Gastrocnemius medialis (tissue), 4 donors: Measurements from ENCODE around the gene ZMAT3. TPM values are rescaled to one million over a fixed set of nuclear protein-coding genes. Genes with fewer than 3 reads are reported as not detected.
A peak's percentile ranks its signal among the peaks of the same experiment; 100 is the strongest.

Experiments used
- ATAC-seq, 2 donors: fragments of 150-250 bp; one replicate each; pipeline ENCODE4 v1.9.1; 2016
- DNase-seq, 2 donors: peaks; one replicate each; pipeline ENCODE4 v3.0.0-alpha.2; 2019
- H3K27ac ChIP-seq, 4 donors: fragments of 200-600 bp; sonication (generic); 1 replicate in 1 of 4; 2 replicates in 3 of 4; pipeline ENCODE4 v1.5.1; 2016 to 2018; ENCODE audit warnings: mild to moderate bottlenecking in 2 of 4, moderate library complexity in 1 of 4
- H3K27me3 ChIP-seq, 3 donors: fragments of 200-600 bp; sonication (generic) in 2 of 3; 1 replicate in 1 of 3; 2 replicates in 2 of 3; pipeline versions ENCODE4 v1.5.1 to v1.6.0; 2016 to 2019; ENCODE audit warnings: mild to moderate bottlenecking in 1 of 3, moderate library complexity in 1 of 3
- H3K36me3 ChIP-seq, 2 donors: fragments of 200-600 bp; sonication (generic) in 1 of 2; one replicate each; pipeline ENCODE4 v1.5.1; 2017 to 2018
- H3K4me1 ChIP-seq, 2 donors: fragments of 200-600 bp; sonication (generic) in 1 of 2; one replicate each; pipeline ENCODE4 v1.5.1; 2016 to 2017; ENCODE audit warnings: mild to moderate bottlenecking in 2 of 2
- H3K4me3 ChIP-seq, 4 donors: fragments of 200-600 bp; sonication (generic) in 3 of 4; 1 replicate in 1 of 4; 2 replicates in 3 of 4; pipeline ENCODE4 v1.5.1; 2016 to 2019; ENCODE audit warnings: mild to moderate bottlenecking in 2 of 4
- H3K9me3 ChIP-seq, 3 donors: fragments of 200-600 bp; sonication (generic) in 2 of 3; 1 replicate in 1 of 3; 2 replicates in 2 of 3; pipeline ENCODE4 v1.5.1; 2016 to 2019
- CTCF ChIP-seq, 5 experiments: fragments of 450-650 bp in 3 of 5; fragments of 200-600 bp in 2 of 5; sonication (generic) in 2 of 5; IDR thresholded peaks in 4 of 5; conservative IDR thresholded peaks in 1 of 5; 1 replicate in 4 of 5; 2 replicates in 1 of 5; pipeline ENCODE4 v1.5.1; 2016 to 2019; ENCODE audit warnings: antibody characterized with exemption in 5 of 5, mild to moderate bottlenecking in 3 of 5, moderate library complexity in 3 of 5
- POLR2A ChIP-seq, 2 donors: fragments of 450-650 bp; IDR thresholded peaks; one replicate each; pipeline ENCODE4 v1.6.1; 2017; ENCODE audit warnings: antibody characterized with exemption in 2 of 2, mild to moderate bottlenecking in 2 of 2, moderate library complexity in 2 of 2
- in situ Hi-C, 4 donors: fragments of 200-750 bp; cut with MboI; loops; one replicate each; pipeline versions ENCODE4 v1.15.0 to v1.8.0; 2017; ENCODE audit warnings: low sequenced_read_pairs in 4 of 4
- intact Hi-C: fragments of 100-400 bp; cut with DNase I; formaldehyde crosslinking; loops from one replicate; pipeline ENCODE4 v1.15.1; 2023; ENCODE audit warnings: low total_unique reads
- total RNA-seq, 4 donors: library from RNA; depleted of rRNA; stranded (reverse); fragments of >200 nt; gene quantifications; one replicate each; pipeline versions ENCODE4 v1.1.0 to v1.2.3, GENCODE V29; 2016

The ZMAT3 gene
- total RNA-seq, 4 donors from 2014 or later: 3.8 to 9.7 (median 7.3) TPM

- H3K27ac ChIP-seq: no peak overlapping the region
- in situ Hi-C loops: no loop called here
- intact Hi-C loops: no loop called here
These were observed 2.7 kb downstream of the ZMAT3 start for GRCh38 chr3:179068779-179069530.

DNA sequence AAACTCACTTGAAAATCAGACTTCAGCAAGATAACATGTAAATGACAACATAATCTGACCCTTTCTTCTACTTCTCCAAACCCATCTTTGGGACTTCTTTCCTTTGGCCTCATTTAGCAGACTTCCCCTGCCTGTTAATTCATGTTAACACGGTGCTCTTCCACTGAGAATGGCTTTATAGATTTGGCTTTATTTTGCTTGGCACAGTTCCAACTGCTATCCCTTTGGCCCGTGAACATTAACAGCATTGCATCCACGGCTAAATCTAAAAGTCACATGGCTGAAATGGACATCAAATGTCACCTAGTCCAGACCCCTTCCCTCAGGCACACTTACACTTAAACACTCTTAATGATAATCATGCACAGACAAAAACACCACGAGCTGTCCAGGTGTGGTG lies 3.8 kb downstream of the ZMAT3 start:
- Histone ChIP-seq H3K4me1 (peaks cover 6 to 17% of the 10 kb centered on the region in 2 donors), H3K27me3 (no peaks in the 10 kb centered on the region), H3K4me3 (no peak overlapping the region), H3K27ac (no peak overlapping the region), H3K9me3 (no peaks in the 10 kb centered on the region), H3K36me3 (peaks cover 0 to 10% of the 10 kb centered on the region in 2 donors)
- intact Hi-C loops (no loop called here), in situ Hi-C loops (no loop called here)
- ATAC-seq: no peak
- DNase-seq: no peak
- TF ChIP-seq CTCF (IDR thresholded peaks at IDR 0.05 in 4 of 5, conservative IDR thresholded peaks at IDR 0.05 in 1 of 5): no peak
- no peak for TF ChIP-seq POLR2A (IDR thresholded peaks at IDR 0.05)

More at GRCh38 chr3:179068779-179069530, 2.7 kb downstream of the ZMAT3 start:
- no peak overlapping the region for H3K4me3 ChIP-seq
- H3K4me1 ChIP-seq: peaks cover 6 to 10% of the 10 kb centered on the region in 2 donors
- no peak for ATAC-seq
- no peaks in the 10 kb centered on the region for H3K27me3 ChIP-seq
- H3K36me3 ChIP-seq: peaks cover 0 to 10% of the 10 kb centered on the region in 2 donors
- no peak for DNase-seq
- TF ChIP-seq CTCF (IDR thresholded peaks at IDR 0.05 in 4 of 5, conservative IDR thresholded peaks at IDR 0.05 in 1 of 5) (no peak), POLR2A (IDR thresholded peaks at IDR 0.05) (no peak)
- no peaks in the 10 kb centered on the region for H3K9me3 ChIP-seq

- peaks cover 6 to 17% of the 10 kb centered on the region in 2 donors for H3K4me1 ChIP-seq
- in situ Hi-C loops: no loop called here
- ATAC-seq: no peak
- H3K36me3 ChIP-seq: peaks cover 0 to 10% of the 10 kb centered on the region in 2 donors
- no peak for TF ChIP-seq CTCF (IDR thresholded peaks at IDR 0.05 in 4 of 5, conservative IDR thresholded peaks at IDR 0.05 in 1 of 5)
- no peak for TF ChIP-seq POLR2A (IDR thresholded peaks at IDR 0.05)
- H3K9me3 ChIP-seq: no peaks in the 10 kb centered on the region
- no peaks in the 10 kb centered on the region for H3K27me3 ChIP-seq
- intact Hi-C loops: no loop called here
- no peak overlapping the region for H3K4me3 ChIP-seq
- H3K27ac ChIP-seq: no peak overlapping the region
- DNase-seq: no peak
These were observed 4.3 kb downstream of the ZMAT3 start for GRCh38 chr3:179067291-179067690.

GRCh38 chr3:179063945-179064560 lies 7.6 kb downstream of the ZMAT3 start:
- H3K27me3 ChIP-seq: no peaks in the 10 kb centered on the region
- ATAC-seq (peak in 1 of 2 donors; percentile 80), DNase-seq (no peak)
- H3K27ac ChIP-seq: no peak overlapping the region
- peaks cover 0 to 10% of the 10 kb centered on the region in 2 donors for H3K36me3 ChIP-seq
- H3K9me3 ChIP-seq: no peaks in the 10 kb centered on the region
- peaks cover 0 to 12% of the 10 kb centered on the region in 2 donors for H3K4me1 ChIP-seq
- no peak for TF ChIP-seq POLR2A (IDR thresholded peaks at IDR 0.05)
- TF ChIP-seq CTCF (IDR thresholded peaks at IDR 0.05 in 4 of 5, conservative IDR thresholded peaks at IDR 0.05 in 1 of 5): no peak
- in situ Hi-C loops (no loop called here), intact Hi-C loops (no loop called here)
- H3K4me3 ChIP-seq: no peak overlapping the region
